Measurements from ENCODE around the gene NRTN. TPM values are rescaled to one million over a fixed set of nuclear protein-coding genes. Genes with fewer than 3 reads are reported as not detected.
"Not testable (repeated sequence)": the region's sequence is repeated elsewhere in the genome, so short reads cannot be mapped to it uniquely, and the experiment has no call there.

Gene NRTN
- total RNA-seq, 4 donors from 2014 or later: 12.9 to 53.0 (median 29.5) TPM

GRCh38 chr19:5832527-5833216 is 27.8 kb downstream of the NRTN start:
- intact Hi-C loops (cut with DNase I): no loop called here

GRCh38 chr19:5837761-5838352 is 33.0 kb downstream of the NRTN start:
- Histone ChIP-seq H3K9me3 (no peaks in the 10 kb centered on the region), H3K4me3 (no peak overlapping the region), H3K4me1 (peaks cover 0 to 10% (median 0%) of the 10 kb centered on the region in 4 donors), H3K36me3 (no peaks in the 10 kb centered on the region), H3K27me3 (no peaks in the 10 kb centered on the region), H3K27ac (replicated peaks in 1 of 4) (no peak overlapping the region)
- TF ChIP-seq POLR2A (IDR thresholded peaks at IDR 0.05; ENCODE audit: low read depth) (no peak), CTCF (IDR thresholded peaks at IDR 0.05) (no peak), EP300 (IDR thresholded peaks at IDR 0.05) (no peak), POLR2AphosphoS5 (IDR thresholded peaks at IDR 0.05) (no peak)
- WGBS: 56% methylated on average over 15 of the region's 15 CpGs
- intact Hi-C loops (cut with DNase I): no loop called here
- no peak for DNase-seq (ENCODE audit: extremely low spot score)

More at GRCh38 chr19:5832527-5833216, 27.8 kb downstream of the NRTN start:
- Histone ChIP-seq H3K4me1 (peaks cover 11 to 25% (median 23%) of the 10 kb centered on the region in 4 donors), H3K27me3 (peaks cover 0 to 29% (median 1%) of the 10 kb centered on the region in 4 donors), H3K9me3 (no peaks in the 10 kb centered on the region), H3K27ac (replicated peaks in 1 of 4) (no peak overlapping the region), H3K36me3 (no peaks in the 10 kb centered on the region), H3K4me3 (no peak overlapping the region)
- 86% methylated on average over 5 of the region's 6 CpGs for WGBS
- no peak for TF ChIP-seq EP300 (IDR thresholded peaks at IDR 0.05)
- no peak for TF ChIP-seq POLR2A (IDR thresholded peaks at IDR 0.05; ENCODE audit: low read depth)
- TF ChIP-seq CTCF (IDR thresholded peaks at IDR 0.05): no peak
- TF ChIP-seq POLR2AphosphoS5 (IDR thresholded peaks at IDR 0.05): no peak
- no peak for DNase-seq (ENCODE audit: extremely low spot score)

GRCh38 chr19:5838353-5839064 is 33.6 kb downstream of the NRTN start:
- 85% methylated on average over 11 of the region's 20 CpGs for WGBS
- no peak for TF ChIP-seq POLR2AphosphoS5 (IDR thresholded peaks at IDR 0.05)
- Histone ChIP-seq H3K27me3 (no peaks in the 10 kb centered on the region), H3K4me3 (no peak overlapping the region), H3K9me3 (no peaks in the 10 kb centered on the region), H3K27ac (replicated peaks in 1 of 4) (no peak overlapping the region), H3K4me1 (peaks cover 0 to 10% (median 0%) of the 10 kb centered on the region in 4 donors), H3K36me3 (no peaks in the 10 kb centered on the region)
- intact Hi-C loops (cut with DNase I): no loop called here
- no peak for DNase-seq (ENCODE audit: extremely low spot score)

GRCh38 chr19:5839065-5840017 is 34.5 kb downstream of the NRTN start, which contains the start of gene FUT6:
TSS of gene FUT6 (minus strand) at chr19:5839702. CDS start at chr19:5832567, 7,135 bp downstream.
- no peak within 1 kb of the TSS for H3K27ac ChIP-seq (replicated peaks in 1 of 4)
- no peaks in the 10 kb centered on the region for H3K9me3 ChIP-seq
- H3K27me3 ChIP-seq: no peaks in the 10 kb centered on the region
- no peak for TF ChIP-seq CTCF (IDR thresholded peaks at IDR 0.05)
- TF ChIP-seq EP300 (IDR thresholded peaks at IDR 0.05): no peak
- no peak for TF ChIP-seq POLR2AphosphoS5 (IDR thresholded peaks at IDR 0.05)
- no peak for TF ChIP-seq POLR2A (IDR thresholded peaks at IDR 0.05; ENCODE audit: low read depth)
- intact Hi-C loops (cut with DNase I): no loop called here
- DNase-seq (ENCODE audit: extremely low spot score): no peak
- no peak within 1 kb of the TSS for H3K4me3 ChIP-seq
- WGBS: 84% methylated on average over 6 of the region's 9 CpGs
- peaks cover 0 to 10% (median 0%) of the 10 kb centered on the region in 4 donors for H3K4me1 ChIP-seq
- H3K36me3 ChIP-seq: no peaks in the 10 kb centered on the region

GRCh38 chr19:5841735-5842111 is 36.9 kb downstream of the NRTN start:
- H3K36me3 ChIP-seq; H3K4me1 ChIP-seq; intact Hi-C loops (cut with DNase I); H3K4me3 ChIP-seq; H3K27me3 ChIP-seq; H3K9me3 ChIP-seq; DNase-seq (ENCODE audit: extremely low spot score); H3K27ac ChIP-seq (replicated peaks in 1 of 4): not testable (repeated sequence)
- WGBS: 92% methylated on average over 2 of the region's 6 CpGs
